ENCODE results near the gene PLXNB2.

PLXNB2 gene

DNA sequence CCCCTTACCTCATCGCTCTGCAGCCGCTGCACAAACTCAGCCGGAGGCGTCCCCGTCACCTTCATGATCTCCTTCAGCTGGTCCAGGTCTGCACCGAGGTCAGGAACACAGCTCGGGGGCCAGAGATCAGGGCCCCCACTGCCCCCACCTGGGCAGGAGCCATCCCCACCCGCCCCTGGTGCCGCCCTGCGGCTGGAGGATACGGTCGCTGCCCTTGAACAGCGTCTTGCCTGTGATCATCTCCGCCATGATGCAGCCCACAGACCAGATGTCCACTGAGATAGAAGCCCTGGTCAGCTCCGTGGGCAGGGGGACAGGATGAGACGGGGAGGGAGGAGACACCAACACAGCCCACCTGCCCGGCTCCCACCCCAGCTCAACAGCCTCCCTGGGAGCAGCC is 51.8 kb downstream of the PLXNB2 start:
- no peak for ATAC-seq
- TF ChIP-seq PPARA (CRISPR knock-in tag; IDR thresholded peaks at IDR 0.05; ENCODE audit: borderline replicate concordance) (no peak), GLIS3 (CRISPR knock-in tag; IDR thresholded peaks at IDR 0.05) (no peak), CSDC2 (CRISPR knock-in tag; IDR thresholded peaks at IDR 0.05) (no peak), ZNF8 (CRISPR knock-in tag; IDR thresholded peaks at IDR 0.05) (no peak), TCF4 (CRISPR knock-in tag; IDR thresholded peaks at IDR 0.05; ENCODE audit: borderline replicate concordance) (no peak), ZC3H10 (CRISPR knock-in tag; IDR thresholded peaks at IDR 0.05) (no peak), ESRRG (CRISPR knock-in tag; IDR thresholded peaks at IDR 0.05) (no peak), ZFP30 (CRISPR knock-in tag; IDR thresholded peaks at IDR 0.05) (no peak), ZNF565 (CRISPR knock-in tag; conservative IDR thresholded peaks at IDR 0.05; ENCODE audit: low read depth) (no peak), BACH2 (CRISPR knock-in tag; IDR thresholded peaks at IDR 0.05; ENCODE audit: borderline replicate concordance) (no peak), OSR1 (CRISPR knock-in tag; IDR thresholded peaks at IDR 0.05) (no peak), TOX (CRISPR knock-in tag; IDR thresholded peaks at IDR 0.05; ENCODE audit: borderline replicate concordance) (no peak), ARNTL (CRISPR knock-in tag; IDR thresholded peaks at IDR 0.05; ENCODE audit: borderline replicate concordance, low read depth) (no peak)
- TF ChIP-seq, protein P1, sequence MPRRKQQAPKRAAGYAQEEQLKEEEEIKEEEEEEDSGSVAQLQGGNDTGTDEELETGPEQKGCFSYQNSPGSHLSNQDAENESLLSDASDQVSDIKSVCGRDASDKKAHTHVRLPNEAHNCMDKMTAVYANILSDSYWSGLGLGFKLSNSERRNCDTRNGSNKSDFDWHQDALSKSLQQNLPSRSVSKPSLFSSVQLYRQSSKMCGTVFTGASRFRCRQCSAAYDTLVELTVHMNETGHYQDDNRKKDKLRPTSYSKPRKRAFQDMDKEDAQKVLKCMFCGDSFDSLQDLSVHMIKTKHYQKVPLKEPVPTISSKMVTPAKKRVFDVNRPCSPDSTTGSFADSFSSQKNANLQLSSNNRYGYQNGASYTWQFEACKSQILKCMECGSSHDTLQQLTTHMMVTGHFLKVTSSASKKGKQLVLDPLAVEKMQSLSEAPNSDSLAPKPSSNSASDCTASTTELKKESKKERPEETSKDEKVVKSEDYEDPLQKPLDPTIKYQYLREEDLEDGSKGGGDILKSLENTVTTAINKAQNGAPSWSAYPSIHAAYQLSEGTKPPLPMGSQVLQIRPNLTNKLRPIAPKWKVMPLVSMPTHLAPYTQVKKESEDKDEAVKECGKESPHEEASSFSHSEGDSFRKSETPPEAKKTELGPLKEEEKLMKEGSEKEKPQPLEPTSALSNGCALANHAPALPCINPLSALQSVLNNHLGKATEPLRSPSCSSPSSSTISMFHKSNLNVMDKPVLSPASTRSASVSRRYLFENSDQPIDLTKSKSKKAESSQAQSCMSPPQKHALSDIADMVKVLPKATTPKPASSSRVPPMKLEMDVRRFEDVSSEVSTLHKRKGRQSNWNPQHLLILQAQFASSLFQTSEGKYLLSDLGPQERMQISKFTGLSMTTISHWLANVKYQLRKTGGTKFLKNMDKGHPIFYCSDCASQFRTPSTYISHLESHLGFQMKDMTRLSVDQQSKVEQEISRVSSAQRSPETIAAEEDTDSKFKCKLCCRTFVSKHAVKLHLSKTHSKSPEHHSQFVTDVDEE (CRISPR knock-in tag; IDR thresholded peaks at IDR 0.05), result no peak
- TF ChIP-seq, protein P2, sequence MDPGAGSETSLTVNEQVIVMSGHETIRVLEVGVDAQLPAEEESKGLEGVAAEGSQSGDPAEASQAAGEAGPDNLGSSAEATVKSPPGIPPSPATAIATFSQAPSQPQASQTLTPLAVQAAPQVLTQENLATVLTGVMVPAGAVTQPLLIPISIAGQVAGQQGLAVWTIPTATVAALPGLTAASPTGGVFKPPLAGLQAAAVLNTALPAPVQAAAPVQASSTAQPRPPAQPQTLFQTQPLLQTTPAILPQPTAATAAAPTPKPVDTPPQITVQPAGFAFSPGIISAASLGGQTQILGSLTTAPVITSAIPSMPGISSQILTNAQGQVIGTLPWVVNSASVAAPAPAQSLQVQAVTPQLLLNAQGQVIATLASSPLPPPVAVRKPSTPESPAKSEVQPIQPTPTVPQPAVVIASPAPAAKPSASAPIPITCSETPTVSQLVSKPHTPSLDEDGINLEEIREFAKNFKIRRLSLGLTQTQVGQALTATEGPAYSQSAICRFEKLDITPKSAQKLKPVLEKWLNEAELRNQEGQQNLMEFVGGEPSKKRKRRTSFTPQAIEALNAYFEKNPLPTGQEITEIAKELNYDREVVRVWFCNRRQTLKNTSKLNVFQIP (CRISPR knock-in tag; IDR thresholded peaks at IDR 0.05; ENCODE audit: borderline replicate concordance, low read depth), result no peak

DNA sequence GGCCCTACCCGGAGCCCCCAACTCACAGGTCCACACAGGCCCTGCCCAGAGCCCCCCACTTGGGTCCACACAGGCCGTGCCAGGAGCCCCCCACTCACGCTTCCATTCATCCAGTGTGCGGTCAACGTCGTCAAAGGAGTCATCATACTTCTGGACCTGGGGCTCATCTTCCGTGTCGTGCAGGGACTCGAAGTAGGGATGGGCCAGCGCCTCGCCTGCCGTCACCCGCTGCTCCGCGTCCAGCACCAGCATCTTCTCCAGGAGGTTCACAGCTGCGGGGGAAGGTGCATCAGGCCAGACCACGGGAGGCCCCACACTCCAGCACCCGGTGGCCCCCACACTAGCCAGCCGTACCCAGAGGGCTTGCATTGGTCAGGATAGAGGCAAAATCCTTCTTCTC is 52.3 kb downstream of the PLXNB2 start:
- TF ChIP-seq, protein P3, sequence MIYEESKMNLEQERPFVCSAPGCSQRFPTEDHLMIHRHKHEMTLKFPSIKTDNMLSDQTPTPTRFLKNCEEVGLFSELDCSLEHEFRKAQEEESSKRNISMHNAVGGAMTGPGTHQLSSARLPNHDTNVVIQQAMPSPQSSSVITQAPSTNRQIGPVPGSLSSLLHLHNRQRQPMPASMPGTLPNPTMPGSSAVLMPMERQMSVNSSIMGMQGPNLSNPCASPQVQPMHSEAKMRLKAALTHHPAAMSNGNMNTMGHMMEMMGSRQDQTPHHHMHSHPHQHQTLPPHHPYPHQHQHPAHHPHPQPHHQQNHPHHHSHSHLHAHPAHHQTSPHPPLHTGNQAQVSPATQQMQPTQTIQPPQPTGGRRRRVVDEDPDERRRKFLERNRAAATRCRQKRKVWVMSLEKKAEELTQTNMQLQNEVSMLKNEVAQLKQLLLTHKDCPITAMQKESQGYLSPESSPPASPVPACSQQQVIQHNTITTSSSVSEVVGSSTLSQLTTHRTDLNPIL (CRISPR knock-in tag; IDR thresholded peaks at IDR 0.05; ENCODE audit: low read depth), result no peak
- no peak for ATAC-seq

DNA sequence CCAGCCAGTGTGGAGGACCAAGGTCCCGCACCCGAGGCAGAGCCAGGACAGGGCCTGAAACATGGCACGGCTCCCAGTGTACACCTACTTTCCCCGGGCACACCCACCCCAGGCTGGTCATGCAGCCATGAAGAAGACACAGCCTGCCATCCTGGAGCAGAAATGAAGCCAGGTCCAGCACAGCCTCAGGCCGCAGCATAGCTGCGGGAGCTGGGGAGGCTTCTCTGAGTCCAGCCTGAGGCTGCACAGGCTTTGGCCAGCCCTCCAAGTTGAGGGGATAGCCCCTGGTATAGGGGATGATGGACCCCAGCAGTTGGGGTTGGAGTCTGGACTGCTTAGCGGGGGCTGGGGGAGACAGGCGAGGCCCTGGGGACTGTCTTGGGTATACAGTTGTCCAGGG is 53.5 kb downstream of the PLXNB2 start:
- ATAC-seq, result no peak
- no peak for TF ChIP-seq ZC3H10 (CRISPR knock-in tag; IDR thresholded peaks at IDR 0.05)
- no peak for TF ChIP-seq PPARA (CRISPR knock-in tag; IDR thresholded peaks at IDR 0.05; ENCODE audit: borderline replicate concordance)

DNA sequence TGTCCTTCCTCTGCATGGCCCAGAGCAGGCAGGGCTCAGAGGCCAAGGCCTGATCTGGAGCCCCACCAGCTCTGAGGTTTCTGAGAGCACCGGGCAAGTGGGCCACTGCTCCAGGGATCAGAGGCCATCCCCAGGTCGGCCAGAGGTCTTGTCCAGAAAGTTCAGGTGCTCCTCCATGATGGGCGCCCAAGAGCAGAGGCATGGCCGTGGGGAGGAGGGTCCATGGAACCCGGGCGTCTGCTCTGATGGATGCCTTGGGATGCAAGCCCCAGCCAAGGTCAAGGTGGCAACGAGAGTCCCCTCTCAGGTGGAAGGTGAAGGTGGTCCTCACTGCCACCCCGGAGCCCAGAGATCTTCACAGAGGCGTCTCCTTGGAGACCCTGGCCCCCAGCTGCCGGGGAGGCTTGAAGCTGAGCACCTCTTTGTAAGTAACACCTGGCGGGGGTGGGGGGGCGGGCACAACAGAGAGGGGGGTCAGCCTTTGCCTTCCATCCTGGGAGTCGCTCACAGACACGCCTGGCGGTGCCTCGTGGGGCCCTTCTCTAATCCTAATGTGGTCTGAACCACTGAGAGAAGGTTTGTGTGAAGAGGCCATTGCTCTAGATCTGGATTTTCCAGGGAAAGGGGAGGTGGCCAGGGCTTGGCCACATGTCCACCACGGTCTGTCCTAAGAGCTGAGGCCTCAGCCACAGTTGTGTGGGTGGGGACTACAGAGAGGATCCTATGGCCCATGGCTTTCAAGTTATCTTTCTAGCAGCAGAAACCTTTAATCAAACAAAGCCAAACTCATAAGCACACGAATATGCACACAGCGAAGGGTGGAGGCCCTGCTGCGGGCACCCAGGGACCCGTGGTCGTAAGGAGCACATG is 54.2 kb downstream of the PLXNB2 start:
- TF ChIP-seq, protein P3 (CRISPR knock-in tag; IDR thresholded peaks at IDR 0.05; ENCODE audit: low read depth), result no peak
- no peak for TF ChIP-seq RARB (CRISPR knock-in tag; IDR thresholded peaks at IDR 0.05)
- TF ChIP-seq ZFP30 (CRISPR knock-in tag; IDR thresholded peaks at IDR 0.05), result no peak
- TF ChIP-seq ZNF70 (CRISPR knock-in tag; IDR thresholded peaks at IDR 0.05), result no peak
- no peak for TF ChIP-seq ARNTL (CRISPR knock-in tag; IDR thresholded peaks at IDR 0.05; ENCODE audit: borderline replicate concordance, low read depth)
- TF ChIP-seq ZFP3 (CRISPR knock-in tag; IDR thresholded peaks at IDR 0.05), result no peak
- no peak for TF ChIP-seq CSDC2 (CRISPR knock-in tag; IDR thresholded peaks at IDR 0.05)
- no peak for TF ChIP-seq ISL1 (CRISPR knock-in tag; IDR thresholded peaks at IDR 0.05)
- no peak for TF ChIP-seq TOX (CRISPR knock-in tag; IDR thresholded peaks at IDR 0.05; ENCODE audit: borderline replicate concordance)
- no peak for TF ChIP-seq ZNF565 (CRISPR knock-in tag; conservative IDR thresholded peaks at IDR 0.05; ENCODE audit: low read depth)
- TF ChIP-seq OSR1 (CRISPR knock-in tag; IDR thresholded peaks at IDR 0.05), result no peak
- TF ChIP-seq ZNF8 (CRISPR knock-in tag; IDR thresholded peaks at IDR 0.05), result no peak
- TF ChIP-seq, protein P4, sequence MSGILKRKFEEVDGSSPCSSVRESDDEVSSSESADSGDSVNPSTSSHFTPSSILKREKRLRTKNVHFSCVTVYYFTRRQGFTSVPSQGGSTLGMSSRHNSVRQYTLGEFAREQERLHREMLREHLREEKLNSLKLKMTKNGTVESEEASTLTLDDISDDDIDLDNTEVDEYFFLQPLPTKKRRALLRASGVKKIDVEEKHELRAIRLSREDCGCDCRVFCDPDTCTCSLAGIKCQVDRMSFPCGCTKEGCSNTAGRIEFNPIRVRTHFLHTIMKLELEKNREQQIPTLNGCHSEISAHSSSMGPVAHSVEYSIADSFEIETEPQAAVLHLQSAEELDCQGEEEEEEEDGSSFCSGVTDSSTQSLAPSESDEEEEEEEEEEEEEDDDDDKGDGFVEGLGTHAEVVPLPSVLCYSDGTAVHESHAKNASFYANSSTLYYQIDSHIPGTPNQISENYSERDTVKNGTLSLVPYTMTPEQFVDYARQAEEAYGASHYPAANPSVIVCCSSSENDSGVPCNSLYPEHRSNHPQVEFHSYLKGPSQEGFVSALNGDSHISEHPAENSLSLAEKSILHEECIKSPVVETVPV (CRISPR knock-in tag; IDR thresholded peaks at IDR 0.05), result no peak
- no peak for TF ChIP-seq ZC3H10 (CRISPR knock-in tag; IDR thresholded peaks at IDR 0.05)
- ATAC-seq, result no peak
